B cell (primary cell): ENCODE results near the gene STIM1. TPM values are rescaled to one million over a fixed set of nuclear protein-coding genes. Genes with fewer than 3 reads are reported as not detected.

Source experiments
- ATAC-seq: fragments of 200-7000 bp; cut with Tn5 transposase; one replicate; pipeline ENCODE4 v1.10.0; 2021; ENCODE audit warnings: low read depth, mild to moderate bottlenecking, moderate number of reproducible peaks, moderate library complexity
- CTCF ChIA-PET: fragments of 350-600 bp; sonication (Branson Sonifier 250); formaldehyde crosslinking; loops from one replicate; lab custom pipeline; 2021; ENCODE audit warnings: antibody characterized with exemption, inconsistent platforms; lab: Charles Lee
- POLR2A ChIA-PET: fragments of 350-600 bp; sonication (Branson Sonifier 250); formaldehyde crosslinking; loops from one replicate; lab custom pipeline; 2021; ENCODE audit warnings: antibody characterized with exemption; lab: Charles Lee
- DNase-seq: peaks from one replicate; pipeline ENCODE4 v3.0.0; 2013
- H2AFZ ChIP-seq: 2 replicates; pipeline ENCODE4 v1.6.1; 2012; ENCODE audit warnings: mild to moderate bottlenecking, low read depth, low read length; ENCODE audit not compliant: insufficient read depth, poor library complexity, severe bottlenecking
- H3K27ac ChIP-seq, 2 donors: 1 replicate in 1 of 2; 2 replicates in 1 of 2; pipeline ENCODE4 v1.5.1; 2012 to 2013; ENCODE audit warnings: low read length in 2 of 2, mild to moderate bottlenecking in 2 of 2, moderate library complexity in 1 of 2
- H3K27me3 ChIP-seq, 4 experiments: fragments of 200-600 bp in 1 of 4; sonication (generic) in 1 of 4; replicated peaks in 1 of 4; 1 replicate in 2 of 4; 2 replicates in 2 of 4; pipeline versions ENCODE4 v1.6.1 to v1.7.0; 2013 to 2016; ENCODE audit warnings: low read length in 3 of 4, mild to moderate bottlenecking in 2 of 4, mixed read lengths in 1 of 4, moderate library complexity in 1 of 4; ENCODE audit not compliant: insufficient read depth in 4 of 4, control insufficient read depth in 3 of 4; ENCODE audit errors: control extremely low read depth in 1 of 4
- H3K36me3 ChIP-seq, 2 experiments: replicated peaks in 1 of 2; 1 replicate in 1 of 2; 2 replicates in 1 of 2; pipeline versions ENCODE4 v1.6.1 to v1.7.1; 2013; ENCODE audit warnings: low read length in 1 of 2; ENCODE audit not compliant: insufficient read depth in 2 of 2, control insufficient read depth in 1 of 2; ENCODE audit errors: control extremely low read depth in 1 of 2, extremely low read depth in 1 of 2
- H3K4me1 ChIP-seq, 2 donors: fragments of 200-600 bp in 1 of 2; sonication (generic) in 1 of 2; 1 replicate in 1 of 2; 2 replicates in 1 of 2; pipeline versions ENCODE4 v1.5.1 to v1.6.1; 2013 to 2017; ENCODE audit warnings: low read length in 2 of 2; ENCODE audit not compliant: control insufficient read depth in 2 of 2, insufficient read depth in 2 of 2
- H3K4me2 ChIP-seq: replicated peaks from 2 replicates; pipeline ENCODE3; 2012; ENCODE audit warnings: mild to moderate bottlenecking, low read depth, low read length; ENCODE audit not compliant: poor library complexity, severe bottlenecking
- H3K4me3 ChIP-seq, 5 experiments: fragments of 200-600 bp in 1 of 5; sonication (generic) in 1 of 5; 1 replicate in 3 of 5; 2 replicates in 2 of 5; pipeline versions ENCODE4 v1.5.1 to v1.7.0; 2011 to 2016; ENCODE audit warnings: low read length in 4 of 5, mild to moderate bottlenecking in 4 of 5, low read depth in 2 of 5, control low read depth in 1 of 5, moderate library complexity in 1 of 5; ENCODE audit not compliant: insufficient read depth in 1 of 5; ENCODE audit errors: control extremely low read depth in 1 of 5, extremely low read depth in 1 of 5
- H3K79me2 ChIP-seq: fragments of 200-600 bp; sonication (generic); one replicate; pipeline ENCODE4 v1.6.0; 2016; ENCODE audit warnings: low read length; ENCODE audit not compliant: control insufficient read depth, insufficient read depth
- H3K9ac ChIP-seq: fragments of 200-600 bp; sonication (generic); 2 replicates; pipeline ENCODE4 v1.6.1; 2017; ENCODE audit warnings: mild to moderate bottlenecking, low read length, moderate library complexity
- H3K9me3 ChIP-seq, 3 donors: one replicate each; pipeline versions ENCODE4 v1.6.1 to v1.7.1; 2013; ENCODE audit warnings: low read length in 2 of 3; ENCODE audit not compliant: control insufficient read depth in 2 of 3, insufficient read depth in 1 of 3; ENCODE audit errors: control extremely low read depth in 1 of 3
- H4K20me1 ChIP-seq: 2 replicates; pipeline ENCODE4 v1.6.0; 2012; ENCODE audit warnings: mild to moderate bottlenecking, low read length; ENCODE audit not compliant: insufficient read depth, control insufficient read depth, poor library complexity, severe bottlenecking
- H3K27ac Mint-ChIP-seq: one replicate; pipeline ENCODE4 v1.8.0; 2021; ENCODE audit warnings: mixed read lengths
- H3K27me3 Mint-ChIP-seq: one replicate; pipeline ENCODE4 v1.8.0; 2021; ENCODE audit warnings: mixed read lengths
- H3K4me1 Mint-ChIP-seq: one replicate; pipeline ENCODE4 v1.8.0; 2021; ENCODE audit warnings: mixed read lengths
- H3K4me3 Mint-ChIP-seq: one replicate; pipeline ENCODE4 v1.8.0; 2021; ENCODE audit warnings: mixed read lengths
- H3K9me3 Mint-ChIP-seq: one replicate; pipeline ENCODE4 v1.8.0; 2022; ENCODE audit warnings: mixed read lengths; ENCODE audit not compliant: insufficient read depth
- EZH2 ChIP-seq: IDR thresholded peaks from 2 replicates; pipeline ENCODE4 v1.6.1; 2012; ENCODE audit warnings: borderline replicate concordance, low read depth, mild to moderate bottlenecking, moderate library complexity, low read length; ENCODE audit not compliant: insufficient read depth, poor library complexity, severe bottlenecking
- WGBS: methylation state at CpG from one replicate; pipeline ENCODE4 v1.1.5; 2013; ENCODE audit warnings: missing lambda C conversion rate; ENCODE audit not compliant: insufficient coverage; 5-methylcytosine and 5-hydroxymethylcytosine counted together
- intact Hi-C: fragments of 100-400 bp; cut with micrococcal nuclease; formaldehyde crosslinking; loops from one replicate; pipeline ENCODE4 v1.10.0; 2022
- polyA plus RNA-seq: library from polyadenylated mRNA; depleted of rRNA; stranded (reverse); fragments of >200 nt; gene quantifications from 2 replicates; pipeline ENCODE4 v1.2.3, GENCODE V29; 2012
- total RNA-seq, 2 donors: library from RNA; stranded (reverse); fragments of 120-200 nt in 1 of 2; gene quantifications; 1 replicate in 1 of 2; 2 replicates in 1 of 2; pipeline versions ENCODE4 v1.2.3 to v1.2.4, GENCODE V29; 2013 to 2022
- TF ChIP-seq, protein P1 (sequence below): fragments of 200-600 bp; IDR thresholded peaks from one replicate; pipeline ENCODE4 v1.8.0; 2022; ENCODE audit warnings: antibody characterized with exemption, mild to moderate bottlenecking

The STIM1 gene
- total and polyA plus RNA-seq, 2 donors (not counting 1 experiment from before 2014, with no cell fraction given), result 59.4 to 76.7 TPM

DNA sequence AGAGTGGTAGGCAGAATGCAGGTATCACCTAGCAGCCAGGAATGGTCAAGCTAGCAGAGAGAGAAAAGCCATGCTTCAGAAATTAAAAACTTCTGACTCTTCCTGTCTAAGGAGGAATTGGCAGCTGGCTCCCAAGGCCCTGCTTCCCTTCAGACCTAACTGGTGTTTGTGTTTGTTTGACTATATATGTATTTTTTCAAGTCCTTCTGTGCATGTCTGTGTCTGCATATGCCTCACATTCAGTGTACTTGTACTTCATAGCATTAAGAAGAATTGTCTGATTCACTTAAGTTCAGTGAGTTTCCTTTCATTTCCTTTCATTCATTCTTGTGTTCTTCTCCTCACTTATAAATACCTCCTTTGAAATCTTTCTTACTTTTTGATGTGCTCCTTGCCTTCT lies 130.2 kb downstream of the STIM1 start:
- ChIA-PET POLR2A (no interaction called here), CTCF (interaction anchor here (1.2 to 10.2 kb wide), 3 partner anchors 87 to 134 kb away, joined by 3 to 132 read pairs (median 10); partner anchors contain the start of gene STIM1)
- no peaks in the 10 kb centered on the region for H3K27me3 Mint-ChIP-seq
- peaks cover 23 to 27% of the 10 kb centered on the region in 2 donors for H3K4me1 ChIP-seq
- peaks cover 92% of the 10 kb centered on the region for H3K79me2 ChIP-seq
- DNase-seq (no peak), ATAC-seq (no peak)
- H3K9me3 Mint-ChIP-seq, result no peaks in the 10 kb centered on the region
- H3K9ac ChIP-seq, result no peak overlapping the region
- H3K9me3 ChIP-seq, result peaks cover 0 to 4% (median 0%) of the 10 kb centered on the region in 3 donors
- no peak overlapping the region for H2AFZ ChIP-seq
- H3K4me1 Mint-ChIP-seq, result peaks cover 47% of the 10 kb centered on the region
- no peak overlapping the region for H3K27ac ChIP-seq
- H3K27ac Mint-ChIP-seq, result no peak overlapping the region
- peaks cover 25% of the 10 kb centered on the region for H4K20me1 ChIP-seq
- H3K27me3 ChIP-seq, result no peaks in the 10 kb centered on the region
- H3K4me3 Mint-ChIP-seq, result no peak overlapping the region
- H3K4me2 ChIP-seq, result no peak overlapping the region
- TF ChIP-seq, protein P1, sequence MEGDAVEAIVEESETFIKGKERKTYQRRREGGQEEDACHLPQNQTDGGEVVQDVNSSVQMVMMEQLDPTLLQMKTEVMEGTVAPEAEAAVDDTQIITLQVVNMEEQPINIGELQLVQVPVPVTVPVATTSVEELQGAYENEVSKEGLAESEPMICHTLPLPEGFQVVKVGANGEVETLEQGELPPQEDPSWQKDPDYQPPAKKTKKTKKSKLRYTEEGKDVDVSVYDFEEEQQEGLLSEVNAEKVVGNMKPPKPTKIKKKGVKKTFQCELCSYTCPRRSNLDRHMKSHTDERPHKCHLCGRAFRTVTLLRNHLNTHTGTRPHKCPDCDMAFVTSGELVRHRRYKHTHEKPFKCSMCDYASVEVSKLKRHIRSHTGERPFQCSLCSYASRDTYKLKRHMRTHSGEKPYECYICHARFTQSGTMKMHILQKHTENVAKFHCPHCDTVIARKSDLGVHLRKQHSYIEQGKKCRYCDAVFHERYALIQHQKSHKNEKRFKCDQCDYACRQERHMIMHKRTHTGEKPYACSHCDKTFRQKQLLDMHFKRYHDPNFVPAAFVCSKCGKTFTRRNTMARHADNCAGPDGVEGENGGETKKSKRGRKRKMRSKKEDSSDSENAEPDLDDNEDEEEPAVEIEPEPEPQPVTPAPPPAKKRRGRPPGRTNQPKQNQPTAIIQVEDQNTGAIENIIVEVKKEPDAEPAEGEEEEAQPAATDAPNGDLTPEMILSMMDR, result no peak
- no peak for TF ChIP-seq EZH2
- peaks cover 2 to 4% of the 10 kb centered on the region in 2 experiments for H3K36me3 ChIP-seq
- H3K4me3 ChIP-seq, result no peak overlapping the region
- intact Hi-C loops, result loop anchor here (1.0 kb wide), 1 partner anchor 136 kb away; no protein-coding TSS in a partner anchor

DNA sequence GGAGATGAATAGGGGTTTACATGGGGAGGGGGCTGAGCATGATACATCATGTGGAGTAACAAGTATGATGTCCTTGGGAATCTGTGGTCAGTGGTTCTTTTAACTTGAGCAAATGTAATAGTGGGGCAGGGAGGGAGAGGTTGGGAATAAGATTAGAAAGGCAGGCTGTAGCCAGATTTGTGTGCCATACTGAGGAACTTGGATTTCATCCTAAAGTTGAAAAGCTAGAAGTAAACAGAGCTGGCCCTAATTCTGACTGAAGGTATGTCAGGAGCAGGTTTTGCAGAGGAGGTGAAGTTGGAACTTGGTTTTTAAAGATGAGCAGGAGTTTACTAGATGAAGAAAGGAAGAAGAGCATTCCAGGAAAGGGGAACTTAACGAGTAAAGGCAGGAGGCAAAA lies 130.8 kb downstream of the STIM1 start:
- Mint-ChIP-seq H3K27me3 (no peaks in the 10 kb centered on the region), H3K4me1 (peaks cover 49% of the 10 kb centered on the region), H3K4me3 (no peak overlapping the region), H3K9me3 (no peaks in the 10 kb centered on the region), H3K27ac (peak overlapping the region; percentile 33)
- H3K27ac ChIP-seq, result peak overlapping the region in 1 of 2 donors; percentile 6
- H3K27me3 ChIP-seq, result no peaks in the 10 kb centered on the region
- peaks cover 23 to 27% of the 10 kb centered on the region in 2 donors for H3K4me1 ChIP-seq
- DNase-seq (no peak), ATAC-seq (no peak)
- H3K36me3 ChIP-seq, result peaks cover 2 to 4% of the 10 kb centered on the region in 2 experiments
- ChIA-PET POLR2A (no interaction called here), CTCF (interaction anchor here (0.6 to 10.2 kb wide), 2 partner anchors 87 to 134 kb away, joined by 3 to 132 read pairs; partner anchors contain the start of gene STIM1)
- WGBS, result no CpG with 5 or more reads among the region's 1 CpG
- no peak overlapping the region for H3K4me3 ChIP-seq
- H3K9me3 ChIP-seq, result peaks cover 0 to 4% (median 0%) of the 10 kb centered on the region in 3 donors
- intact Hi-C loops, result no loop called here
- H3K79me2 ChIP-seq, result peaks cover 92% of the 10 kb centered on the region
- H2AFZ ChIP-seq, result no peak overlapping the region
- H4K20me1 ChIP-seq, result peaks cover 31% of the 10 kb centered on the region
- H3K4me2 ChIP-seq, result no peak overlapping the region
- no peak for TF ChIP-seq EZH2
- H3K9ac ChIP-seq, result no peak overlapping the region
